Endothelial cell of umbilical vein (primary cell): ENCODE measurements around the gene CLIP3. TPM values are rescaled to one million over a fixed set of nuclear protein-coding genes. Genes with fewer than 3 reads are reported as not detected.

ENCODE experiments used
- BruUV-seq: library from RNA; stranded (reverse); fragments of 400-500 nt; replicated peaks from 2 replicates; lab custom pipeline; 2021; lab: Mats Ljungman, UMichigan
- CTCF ChIA-PET: fragments of 300-600, 350-600 bp; sonication (Branson Sonifier 250); formaldehyde crosslinking; loops from one replicate; lab custom pipeline; 2021; ENCODE audit warnings: antibody characterized with exemption, inconsistent platforms; lab: Charles Lee
- POLR2A ChIA-PET: fragments of 300-600, 350-600 bp; sonication (Branson Sonifier 250); formaldehyde crosslinking; loops from one replicate; lab custom pipeline; 2021; ENCODE audit warnings: antibody characterized with exemption, inconsistent platforms; lab: Charles Lee
- DNase-seq: peaks from one replicate; pipeline ENCODE4 v3.0.0-alpha.2; 2011; ENCODE audit warnings: low read depth, low spot score
- FAIRE-seq: peaks from 2 replicates; lab custom pipeline; 2011; peaks lifted over from hg19 to GRCh38; lab: Jason Lieb, UNC
- H2AFZ ChIP-seq: 2 replicates; pipeline ENCODE4 v1.6.0; 2012; ENCODE audit warnings: low read depth, low read length, control low read depth, inconsistent platforms
- H3K27ac ChIP-seq: 2 replicates; pipeline ENCODE4 v1.5.1; 2011; ENCODE audit warnings: low read depth, mild to moderate bottlenecking, control low read depth, low read length, moderate library complexity; ENCODE audit not compliant: insufficient read depth
- H3K27me3 ChIP-seq, 2 experiments: 2 replicates each; pipeline versions ENCODE4 v1.6.0 to v1.6.1; 2011; ENCODE audit warnings: low read length in 2 of 2, mixed read lengths in 1 of 2; ENCODE audit not compliant: control insufficient read depth in 2 of 2, insufficient read depth in 2 of 2
- H3K36me3 ChIP-seq, 2 experiments: 2 replicates in 1 of 2; 3 replicates in 1 of 2; pipeline ENCODE4 v1.5.1; 2011; ENCODE audit warnings: low read length in 2 of 2, mild to moderate bottlenecking in 1 of 2, moderate library complexity in 1 of 2; ENCODE audit not compliant: control insufficient read depth in 2 of 2, insufficient read depth in 2 of 2; ENCODE audit errors: extremely low read depth in 1 of 2
- H3K4me1 ChIP-seq: 3 replicates; pipeline ENCODE4 v1.5.1; 2011; ENCODE audit warnings: mild to moderate bottlenecking, low read length; ENCODE audit not compliant: control insufficient read depth, insufficient read depth; ENCODE audit errors: extremely low read depth
- H3K4me2 ChIP-seq: 2 replicates; pipeline ENCODE4 v1.6.1; 2011; ENCODE audit warnings: low read length, control low read depth, mixed read lengths; ENCODE audit not compliant: insufficient read depth
- H3K4me3 ChIP-seq, 3 experiments: fragments of 200-600 bp in 1 of 3; sonication (generic), shearing (Covaris generic) in 1 of 3; replicated peaks in 1 of 3; 2 replicates each; pipeline ENCODE4 v1.5.1; 2011 to 2016; ENCODE audit warnings: control low read depth in 3 of 3, low read length in 3 of 3, mild to moderate bottlenecking in 2 of 3, inconsistent platforms in 1 of 3, low read depth in 1 of 3, moderate library complexity in 1 of 3; ENCODE audit not compliant: insufficient read depth in 1 of 3
- H3K79me2 ChIP-seq: 2 replicates; pipeline ENCODE4 v1.6.0; 2012; ENCODE audit warnings: low read length, inconsistent platforms; ENCODE audit not compliant: control insufficient read depth, insufficient read depth
- H3K9ac ChIP-seq: replicated peaks from 2 replicates; pipeline ENCODE3; 2011; ENCODE audit warnings: low read length, control low read depth; ENCODE audit not compliant: insufficient read depth; ENCODE audit errors: extremely low read depth
- H3K9me1 ChIP-seq: replicated peaks from 3 replicates; pipeline ENCODE4 v1.6.0; 2011; ENCODE audit warnings: mild to moderate bottlenecking, low read length; ENCODE audit not compliant: control insufficient read depth, insufficient read depth; ENCODE audit errors: extremely low read depth
- H3K9me3 ChIP-seq: replicated peaks from 2 replicates; pipeline ENCODE4 v1.5.1; 2012; ENCODE audit warnings: low read length, inconsistent platforms; ENCODE audit not compliant: control insufficient read depth, insufficient read depth
- H4K20me1 ChIP-seq: replicated peaks from 2 replicates; pipeline ENCODE3; 2011; ENCODE audit warnings: mild to moderate bottlenecking, low read length; ENCODE audit not compliant: control insufficient read depth, insufficient read depth; ENCODE audit errors: extremely low read depth
- CTCF ChIP-seq, 2 donors: IDR thresholded peaks; 1 replicate in 1 of 2; 2 replicates in 1 of 2; pipeline ENCODE4 v1.5.1; 2011; ENCODE audit warnings: low read length in 2 of 2, mild to moderate bottlenecking in 2 of 2, moderate library complexity in 2 of 2, control low read depth in 1 of 2, inconsistent platforms in 1 of 2, low read depth in 1 of 2; ENCODE audit not compliant: insufficient read depth in 1 of 2; ENCODE audit errors: extremely low read depth in 1 of 2
- EZH2 ChIP-seq: IDR thresholded peaks from 2 replicates; pipeline ENCODE4 v1.6.1; 2012; ENCODE audit warnings: borderline replicate concordance, low read depth, mild to moderate bottlenecking, moderate library complexity, low read length, inconsistent platforms; ENCODE audit not compliant: severe bottlenecking
- FOS ChIP-seq: IDR thresholded peaks from 2 replicates; pipeline ENCODE4 v1.6.1; 2011; ENCODE audit warnings: mild to moderate bottlenecking, low read length, moderate library complexity, borderline replicate concordance; ENCODE audit not compliant: insufficient read depth
- GATA2 ChIP-seq: IDR thresholded peaks from 2 replicates; pipeline ENCODE4 v1.7.0; 2011; ENCODE audit warnings: low read depth, mild to moderate bottlenecking, moderate library complexity, mixed read lengths, low read length; ENCODE audit not compliant: insufficient read length, insufficient read depth
- JUN ChIP-seq: IDR thresholded peaks from 2 replicates; pipeline ENCODE4 v1.6.1; 2011; ENCODE audit warnings: borderline replicate concordance, low read depth; ENCODE audit not compliant: insufficient read length, insufficient read depth
- MAX ChIP-seq: IDR thresholded peaks from 2 replicates; pipeline ENCODE4 v1.6.1; 2011; ENCODE audit not compliant: insufficient read depth, insufficient read length
- MYC ChIP-seq: IDR thresholded peaks from one replicate; pipeline ENCODE4 v1.6.1; 2011; ENCODE audit warnings: mild to moderate bottlenecking, low read depth, low read length
- POLR2A ChIP-seq: IDR thresholded peaks from 2 replicates; pipeline ENCODE4 v1.6.1; 2012; ENCODE audit warnings: low read depth, mild to moderate bottlenecking, control low read depth, low read length
- POLR2AphosphoS5 ChIP-seq: IDR thresholded peaks from 2 replicates; pipeline ENCODE4 v1.6.1; 2012; ENCODE audit warnings: low read depth, mild to moderate bottlenecking, control low read depth, low read length, moderate library complexity; ENCODE audit not compliant: insufficient read depth
- dilution Hi-C: fragments of 300-500 bp; cut with MboI; formaldehyde crosslinking; loops from one replicate; pipeline ENCODE4 v1.15.0; 2019; ENCODE audit warnings: low sequenced_read_pairs; ENCODE audit not compliant: extremely low pct_ligation_motif_present
- intact Hi-C: fragments of 100-400 bp; cut with micrococcal nuclease; formaldehyde crosslinking; loops from one replicate; pipeline ENCODE4 v1.10.0; 2022
- polyA plus RNA-seq, 4 experiments: library from polyadenylated mRNA; depleted of rRNA in 3 of 4; stranded (reverse) in 3 of 4; unstranded in 1 of 4; fragments of >200 nt; gene quantifications; 2 replicates each; pipeline versions ENCODE4 v1.2.1 to v1.2.3, GENCODE V29; 2011 to 2012; ENCODE audit warnings: missing spikeins in 1 of 4
- total RNA-seq: library from RNA; stranded (reverse); gene quantifications from 2 replicates; pipeline ENCODE4 v1.2.3, GENCODE V29; 2021

The CLIP3 gene
- total and polyA plus RNA-seq, 2 donors (not counting 3 experiments of a cell fraction or from before 2014, with no cell fraction given): 7.0 to 24.4 TPM

- BruUV-seq: no TSS peak
- no peaks in the 10 kb centered on the region for H3K36me3 ChIP-seq
These were observed 41.6 kb downstream of the CLIP3 start for GRCh38 chr19:35990771-35991730.

More at GRCh38 chr19:35990771-35991730, 41.6 kb downstream of the CLIP3 start:
- Histone ChIP-seq H3K4me3 (no peak overlapping the region), H3K9me3 (no peaks in the 10 kb centered on the region), H3K9me1 (no peaks in the 10 kb centered on the region), H3K4me2 (no peak overlapping the region), H3K9ac (no peak overlapping the region), H3K79me2 (peaks cover 2% of the 10 kb centered on the region), H3K27me3 (peaks cover 4 to 11% of the 10 kb centered on the region in 2 experiments), H3K4me1 (peaks cover 10% of the 10 kb centered on the region), H3K27ac (no peak overlapping the region), H2AFZ (no peak overlapping the region), H4K20me1 (no peaks in the 10 kb centered on the region)
- TF ChIP-seq JUN (no peak), EZH2 (no peak), MAX (no peak), CTCF (IDR thresholded peaks at IDR 0.05; ENCODE audit: extremely low read depth in 1 of 2, insufficient read depth in 1 of 2, low read depth in 1 of 2, low read length in 2 of 2) (no peak), FOS (no peak), POLR2A (no peak), POLR2AphosphoS5 (no peak), MYC (no peak), GATA2 (no peak)
- no peak for FAIRE-seq
- DNase-seq: no peak
- ChIA-PET CTCF (interaction anchor here (0.6 to 1.0 kb wide), 2 partner anchors 11 to 360 kb away, joined by 3 read pairs; no protein-coding TSS in a partner anchor), POLR2A (no interaction called here)
- dilution Hi-C loops: no loop called here
- intact Hi-C loops: no loop called here
